Left hindlimb (tissue), 1 donor: Measurements from ENCODE around the gene MYLK4.

Source experiments
- DNase-seq: peaks from one replicate; pipeline ENCODE4 v3.0.0-alpha.2; 2018

Gene MYLK4

DNA sequence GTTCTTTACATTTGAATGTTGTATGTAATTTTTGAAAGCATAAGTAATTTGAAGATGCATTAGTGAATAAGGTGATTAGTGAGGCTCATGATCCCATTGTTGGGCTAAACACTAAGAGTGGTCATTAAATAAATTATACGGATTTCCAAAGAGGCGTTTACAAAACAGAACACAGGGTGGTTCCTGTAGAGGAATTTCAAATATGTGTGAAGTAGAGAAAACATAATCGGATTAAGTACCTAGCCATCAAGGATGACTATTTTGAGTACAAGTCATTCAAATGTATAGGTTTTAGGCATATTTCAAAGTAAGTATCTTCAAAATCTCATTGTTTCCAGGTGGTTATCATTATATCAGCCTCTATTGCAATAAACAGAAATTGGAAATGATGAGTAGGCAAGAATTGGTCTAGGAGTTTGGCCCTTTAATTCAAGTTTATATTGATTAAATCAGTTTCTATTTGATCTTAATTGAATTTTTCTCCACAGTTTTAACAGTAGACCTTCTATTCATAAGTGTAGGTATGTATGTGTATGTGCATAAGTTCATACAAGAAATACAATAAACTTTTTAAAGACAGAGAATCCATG lies 94.8 kb downstream of the MYLK4 start:
- DNase-seq = no peak

DNA sequence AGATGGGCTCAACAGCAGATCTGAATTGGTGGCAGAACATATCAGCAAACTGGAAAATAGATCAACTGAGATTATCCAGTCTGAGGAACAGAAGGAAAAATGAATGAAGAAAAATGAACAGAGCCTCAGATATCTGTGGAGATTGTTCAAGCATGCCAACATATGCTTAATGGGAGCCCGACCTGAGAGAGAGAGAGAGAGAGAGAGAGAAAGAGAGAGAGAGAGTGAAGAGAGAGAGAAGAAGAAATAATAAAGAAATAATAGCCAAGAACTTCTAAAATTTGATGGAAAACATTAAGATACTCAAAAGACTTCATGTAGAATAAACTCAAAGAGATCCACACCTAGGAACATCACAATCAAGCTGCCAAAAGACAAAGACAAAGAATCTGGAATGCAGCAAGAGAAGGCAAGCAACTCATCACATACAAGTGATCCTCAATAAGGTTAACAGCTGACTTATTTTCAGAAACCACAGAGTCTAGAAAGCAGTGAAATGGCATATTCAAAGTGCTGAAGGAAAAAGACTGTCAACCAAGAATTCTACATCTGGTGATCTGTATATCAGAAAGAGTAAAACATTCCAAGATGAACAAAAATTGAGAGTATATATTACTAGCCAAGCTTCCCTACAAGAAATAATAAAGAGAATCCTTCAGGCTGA lies 97.2 kb downstream of the MYLK4 start:
- DNase-seq = no peak

DNA sequence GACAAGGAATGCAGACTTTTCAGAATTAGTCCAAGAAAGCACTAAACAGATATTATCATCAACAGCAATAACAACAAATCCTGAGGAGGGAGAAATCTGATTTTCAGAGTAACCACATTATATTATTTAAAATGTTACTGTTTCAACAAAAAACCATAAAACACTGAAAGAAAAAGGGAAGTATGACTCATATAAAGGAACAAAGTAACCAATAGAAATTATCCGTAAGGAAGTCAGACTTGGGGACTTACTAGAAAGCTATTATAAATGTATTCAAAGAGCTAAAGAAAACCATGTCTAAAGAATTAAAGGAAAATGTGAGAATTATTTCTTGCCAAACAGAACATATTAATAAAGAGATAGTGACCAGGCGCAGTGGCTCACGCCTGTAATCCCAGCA lies 98.1 kb downstream of the MYLK4 start:
- DNase-seq = no peak

DNA sequence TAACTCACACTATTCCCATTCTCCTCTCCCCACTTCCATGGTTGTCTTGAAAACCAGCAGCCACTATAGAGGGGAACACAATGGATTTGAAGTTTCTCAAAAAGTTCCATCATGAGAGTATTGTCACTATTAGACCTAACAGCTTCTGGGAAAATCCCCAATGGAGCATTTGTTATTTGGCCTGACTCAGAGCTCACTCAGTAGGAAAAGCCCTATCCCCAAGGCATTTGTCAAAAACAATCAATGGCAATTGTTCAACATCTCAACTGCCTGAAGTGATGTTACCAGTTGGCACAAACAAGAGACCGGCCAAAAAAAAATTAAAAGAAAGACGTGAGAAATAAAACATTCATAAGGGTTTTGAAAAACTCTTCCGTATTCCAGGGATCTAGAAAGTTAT lies 98.8 kb downstream of the MYLK4 start:
- DNase-seq = no peak

DNA sequence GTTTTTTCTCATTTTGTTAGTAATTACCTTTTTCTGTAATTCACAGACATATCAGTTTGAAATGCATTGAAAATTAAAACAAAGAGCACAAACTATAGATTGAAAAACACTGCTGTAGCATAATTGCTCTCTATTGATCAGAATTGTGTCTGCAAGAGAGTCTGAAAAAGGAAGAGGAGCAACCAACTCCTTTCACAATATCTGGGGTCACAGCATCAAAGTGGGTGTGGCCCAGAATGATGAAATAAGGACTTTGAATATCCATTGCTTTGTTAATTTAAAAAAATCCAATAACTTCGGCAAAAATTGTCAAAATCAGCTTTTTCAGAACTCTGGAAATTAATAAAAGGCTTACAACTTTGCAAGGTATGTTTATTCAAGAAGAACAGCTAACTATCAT lies 99.2 kb downstream of the MYLK4 start:
- no peak for DNase-seq

DNA sequence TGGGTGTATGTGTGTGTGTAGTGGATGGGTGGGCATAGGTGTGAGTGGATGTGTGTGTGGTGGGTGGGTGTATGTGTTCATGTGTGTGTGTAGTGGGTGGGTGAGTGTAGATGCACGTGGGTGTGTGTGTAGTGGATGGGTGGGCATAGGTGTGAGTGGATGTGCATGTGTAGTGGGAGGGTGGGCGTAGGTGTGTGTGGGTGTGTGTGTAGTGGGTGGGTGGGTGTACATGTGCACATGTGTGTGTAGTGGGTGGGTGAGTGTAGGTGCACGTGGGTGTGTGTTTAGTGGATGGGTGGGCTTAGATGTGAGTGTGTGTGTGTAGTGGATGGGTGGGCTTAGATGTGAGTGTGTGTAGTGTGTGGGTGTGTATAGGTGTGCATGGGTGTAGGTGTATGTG lies 104.4 kb downstream of the MYLK4 start:
- no peak for DNase-seq

DNA sequence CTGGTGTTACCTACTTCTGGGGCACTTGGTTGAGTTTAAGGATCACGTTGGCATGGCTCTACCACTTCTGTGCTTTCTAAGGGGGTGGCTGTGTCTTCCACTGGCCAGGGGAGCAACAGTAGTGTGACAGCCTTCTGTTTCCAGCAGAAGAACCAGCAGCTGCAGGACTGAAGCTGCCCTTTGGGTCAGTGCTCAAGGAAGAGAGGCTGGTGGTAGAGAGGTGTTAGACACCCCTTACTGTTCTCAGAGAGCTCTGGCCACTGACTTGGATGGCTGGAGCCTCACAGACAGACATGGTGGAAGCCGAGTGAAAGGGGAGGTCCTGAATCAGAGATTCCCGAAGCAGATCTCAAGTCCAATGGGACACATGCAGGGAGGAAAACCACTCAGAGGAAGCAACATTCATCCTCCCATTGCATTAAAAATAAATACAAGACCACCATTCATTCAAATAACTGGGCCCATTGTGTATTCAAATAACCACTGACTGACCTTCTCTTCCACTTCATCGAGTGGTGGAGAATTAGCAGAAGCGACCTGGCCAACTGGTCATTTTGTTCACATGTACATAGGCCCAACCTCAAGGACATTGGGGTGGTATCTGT lies 106.7 kb downstream of the MYLK4 start:
- no peak for DNase-seq

DNA sequence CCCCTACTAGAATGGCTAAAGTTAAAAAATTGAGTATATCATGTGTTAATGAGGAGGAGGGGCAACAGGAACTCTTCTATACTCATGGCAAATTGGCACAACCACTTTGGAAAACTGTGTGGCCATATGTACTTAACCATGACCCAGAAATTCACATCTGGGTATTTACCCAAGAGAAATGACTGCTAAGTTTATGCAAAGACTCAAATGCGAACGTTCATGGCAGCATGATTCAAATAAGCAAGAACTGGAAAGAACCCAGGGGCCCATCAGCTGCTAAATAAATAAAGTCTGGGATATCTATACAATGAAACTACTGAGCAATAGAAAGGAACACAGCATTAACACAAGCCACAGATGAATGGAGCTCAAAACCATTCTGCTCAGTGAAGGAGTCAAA lies 107.6 kb downstream of the MYLK4 start:
- no peak for DNase-seq

DNA sequence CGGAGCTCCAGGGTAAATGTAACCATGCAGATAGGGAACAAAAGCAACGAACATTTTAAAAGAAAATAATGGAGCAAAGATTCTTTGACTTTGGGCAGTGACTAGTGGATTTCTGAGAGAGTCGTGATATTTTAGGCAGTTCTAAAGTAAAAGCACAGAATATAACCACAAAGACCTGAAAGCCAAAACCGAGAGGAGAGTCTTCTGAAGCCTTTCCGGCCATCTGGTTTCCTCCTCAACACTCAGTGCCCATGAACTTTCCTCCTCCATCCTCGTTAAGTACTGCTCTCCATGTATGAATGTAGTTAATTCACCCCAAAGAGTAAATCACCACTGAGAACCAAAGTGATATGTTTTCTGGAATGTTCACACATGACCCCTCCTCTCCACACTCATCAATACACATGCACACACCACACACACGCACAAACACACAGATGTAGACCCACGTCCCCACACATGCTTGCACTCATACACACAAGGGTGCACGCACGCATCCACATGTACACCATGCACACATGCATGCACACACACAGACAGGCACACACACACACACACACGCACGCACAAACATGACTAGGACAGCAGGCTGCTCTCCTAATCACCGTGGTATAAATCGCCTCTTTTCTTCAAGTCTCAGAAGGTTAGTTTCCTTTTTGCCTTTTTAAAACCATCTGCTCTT lies 109.5 kb downstream of the MYLK4 start:
- DNase-seq = no peak

DNA sequence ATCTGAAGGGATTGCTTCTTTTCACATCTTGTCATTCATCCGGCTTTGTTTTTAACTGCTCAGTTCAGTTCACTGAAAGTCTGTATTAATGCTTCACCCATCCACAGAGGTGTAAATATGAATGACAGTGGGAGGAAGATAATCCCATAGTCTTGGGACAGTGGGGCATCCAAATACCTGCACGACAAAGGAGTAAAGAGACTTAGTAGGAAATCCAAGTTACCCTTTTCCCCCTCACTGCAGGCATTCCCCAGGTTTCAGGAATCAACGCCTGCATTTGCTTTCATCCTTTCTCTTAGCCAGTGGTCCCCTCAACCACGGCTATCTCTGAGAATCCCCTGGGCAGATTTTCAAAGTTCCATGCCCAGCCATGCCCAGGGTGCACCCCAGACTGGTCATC lies 110.2 kb downstream of the MYLK4 start:
- DNase-seq = no peak

DNA sequence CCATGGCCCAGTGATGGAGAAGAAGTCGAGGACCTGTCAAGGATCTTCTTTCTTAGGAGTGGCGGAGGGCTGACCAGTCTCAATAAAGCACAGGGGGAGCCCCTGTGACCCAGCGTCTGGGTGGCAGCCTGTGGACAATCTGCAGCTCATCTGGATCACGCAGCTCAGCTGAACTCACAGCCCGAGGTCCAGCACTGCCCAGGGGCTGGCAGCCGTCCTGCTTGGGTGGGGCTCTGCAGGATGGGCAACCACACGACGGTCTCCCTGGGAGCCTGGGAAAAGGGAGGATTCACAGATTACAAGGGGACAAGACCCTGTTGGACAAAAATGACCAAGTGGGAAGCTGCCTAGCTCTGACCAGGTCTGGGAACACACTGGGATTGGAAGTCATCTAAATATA lies 110.8 kb downstream of the MYLK4 start:
- peak; percentile 66 for DNase-seq

DNA sequence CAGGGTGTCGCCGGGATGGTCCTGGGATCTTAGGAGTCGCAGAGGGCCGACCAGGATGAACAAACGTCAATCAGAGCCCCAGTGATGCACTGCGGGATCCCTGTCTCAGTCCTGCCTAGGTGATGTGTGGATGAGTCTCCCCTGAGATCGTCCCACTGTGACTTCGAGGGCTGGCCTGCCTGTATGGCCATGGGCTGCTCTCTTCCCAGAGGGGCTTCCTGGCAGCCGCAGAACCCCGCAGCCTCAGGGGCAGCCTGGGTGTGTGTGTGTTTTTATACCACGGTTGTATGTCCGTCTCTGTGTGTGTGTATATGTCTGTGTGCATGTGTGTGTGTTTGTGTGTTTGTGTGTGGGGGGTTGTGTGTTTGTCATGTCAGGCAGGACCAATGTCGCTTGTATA lies 111.6 kb downstream of the MYLK4 start:
- DNase-seq = no peak

DNA sequence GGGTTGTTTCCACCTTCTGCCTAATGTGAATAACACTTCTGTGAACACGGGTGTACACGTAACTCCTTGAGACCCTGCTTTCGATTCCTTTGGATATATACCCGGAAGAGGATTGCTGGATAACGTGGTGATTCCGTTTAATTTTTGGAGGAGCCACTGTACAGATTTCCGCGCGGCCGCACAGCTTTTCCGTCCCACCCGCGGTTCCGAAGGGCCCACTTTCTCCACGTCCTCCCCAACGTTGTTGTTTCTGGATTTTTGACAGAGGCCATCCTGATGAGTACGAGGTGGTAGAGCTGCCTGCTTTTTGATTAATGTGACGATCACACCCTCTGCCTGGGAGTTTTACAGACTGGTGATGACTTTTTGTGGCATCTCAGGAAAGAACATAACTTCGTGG lies 114.0 kb downstream of the MYLK4 start:
- no peak for DNase-seq

DNA sequence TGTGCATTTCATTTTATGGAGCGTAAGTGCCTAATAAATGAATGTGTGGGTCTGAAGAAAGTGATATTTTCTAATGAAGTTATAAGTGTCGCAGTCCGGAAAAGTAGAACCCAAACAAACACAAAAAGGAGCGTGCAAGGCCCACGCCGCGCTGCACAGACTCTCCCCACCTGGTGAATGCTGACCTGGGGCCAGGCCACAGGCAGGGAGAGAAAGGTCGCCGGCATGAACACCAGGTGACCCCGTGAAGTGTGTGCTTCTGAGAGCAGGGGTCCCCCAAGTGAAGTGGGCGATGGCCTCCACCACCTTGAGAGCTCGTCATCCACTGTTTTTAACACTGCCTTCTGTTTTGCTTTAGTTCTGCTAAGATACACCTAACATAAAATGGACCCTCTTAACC lies 114.8 kb downstream of the MYLK4 start:
- no peak for DNase-seq

DNA sequence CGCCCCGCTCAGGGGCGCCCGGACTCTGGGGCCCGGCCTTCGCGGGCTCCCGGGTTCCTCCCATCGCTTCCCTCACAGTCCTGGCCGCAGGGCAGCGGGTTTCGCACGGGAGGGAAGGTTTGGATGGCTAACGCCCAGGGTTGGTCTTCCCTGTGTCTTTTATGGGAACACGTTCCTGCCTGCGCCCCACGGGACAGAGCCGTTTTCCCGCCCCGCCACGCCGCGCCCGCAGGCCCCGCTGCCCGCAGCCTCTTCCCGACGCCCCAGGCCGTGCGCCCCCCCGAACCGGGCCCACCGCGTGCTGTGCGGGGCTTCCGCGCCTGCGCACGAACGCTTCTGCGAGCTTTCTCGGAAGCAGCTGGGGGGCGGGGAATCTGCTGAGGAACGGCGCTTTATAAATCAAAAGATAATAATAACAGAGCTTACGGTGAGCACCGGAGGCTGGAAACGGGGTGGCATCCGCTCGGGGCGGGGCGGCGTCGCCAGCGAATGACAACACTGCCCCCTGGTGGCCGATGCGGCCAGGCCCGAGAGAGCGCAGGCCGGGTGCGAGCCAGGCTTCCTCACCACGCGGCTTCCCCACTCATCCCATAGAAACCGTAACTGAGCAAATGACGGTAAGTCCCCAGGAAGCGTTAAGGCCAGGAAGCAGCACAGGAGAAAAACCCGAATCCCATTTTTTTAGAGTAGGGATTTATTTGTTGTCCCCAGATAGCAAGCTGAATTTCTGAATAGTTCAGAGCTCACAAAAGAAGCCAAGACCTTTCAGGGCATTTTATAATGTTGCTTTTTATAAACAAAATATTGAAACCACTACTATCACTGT lies 116.4 kb downstream of the MYLK4 start:
- DNase-seq = peak; percentile 93

DNA sequence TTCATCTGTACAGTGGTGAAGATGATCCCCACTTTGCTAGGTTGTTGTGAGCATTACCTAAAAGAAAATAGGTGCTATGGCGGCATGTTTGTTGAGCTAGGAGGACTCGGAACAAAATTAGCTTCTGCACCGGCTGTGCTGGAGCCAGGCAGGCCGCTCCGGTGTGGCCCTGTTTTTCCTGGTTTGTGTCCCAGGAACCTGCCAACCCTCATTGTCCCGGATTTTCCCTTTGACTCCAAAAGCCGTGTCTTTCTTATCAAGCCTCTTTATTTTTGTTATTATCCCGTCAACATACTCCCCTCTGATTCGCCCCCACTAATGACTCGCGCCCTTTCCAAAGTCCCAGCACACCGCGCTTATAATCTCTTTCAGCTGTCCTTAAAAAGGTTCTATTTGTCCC lies 117.0 kb downstream of the MYLK4 start:
- DNase-seq = no peak

DNA sequence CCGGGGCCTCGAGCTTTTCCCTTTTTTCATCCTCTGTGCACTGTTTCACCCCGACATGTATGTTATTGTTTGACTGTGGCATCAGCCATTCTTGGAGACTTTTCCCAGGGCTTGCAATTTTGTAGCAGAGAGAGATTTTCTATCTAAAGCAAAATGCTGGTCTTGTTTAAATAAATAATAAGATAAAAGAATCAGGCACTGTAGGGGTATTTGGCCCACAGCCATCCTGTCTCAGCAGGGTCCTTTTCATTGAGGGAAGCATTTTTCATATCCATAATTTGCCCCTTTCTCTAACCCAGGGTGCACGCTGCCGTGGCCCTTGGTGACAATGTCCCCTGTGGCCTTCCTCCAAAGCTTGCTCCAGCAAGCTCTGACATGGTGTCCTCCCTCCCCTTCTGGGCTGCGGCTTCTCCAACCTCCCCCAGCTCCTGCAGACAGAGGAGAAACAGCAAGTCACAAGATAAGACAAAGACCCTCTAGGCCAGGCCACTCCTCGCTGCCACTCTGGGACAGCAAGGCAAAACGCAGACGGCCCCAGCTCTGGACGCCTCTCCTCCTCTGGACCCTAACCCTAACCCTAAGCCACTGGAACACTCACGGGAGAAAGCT lies 117.6 kb downstream of the MYLK4 start:
- DNase-seq = no peak

DNA sequence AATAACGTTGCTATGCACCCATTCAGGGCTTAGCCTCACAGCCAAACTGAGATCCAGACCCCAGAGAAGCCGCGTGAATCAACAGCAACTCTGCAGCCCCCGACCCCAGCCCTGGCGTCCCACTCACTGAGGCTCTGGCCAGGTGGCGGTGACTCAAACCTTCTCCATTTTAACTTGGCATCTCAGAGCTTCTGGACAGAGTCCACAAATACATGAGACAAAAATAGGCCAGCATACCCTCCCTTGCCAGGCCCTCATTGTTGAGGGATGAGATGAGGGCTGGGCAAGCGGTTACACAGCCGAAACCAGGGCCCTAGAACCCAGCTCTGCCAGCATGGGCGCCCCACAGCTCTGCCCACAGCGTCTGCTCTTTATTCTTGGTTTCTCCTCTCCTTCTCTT lies 118.4 kb downstream of the MYLK4 start:
- DNase-seq = peak; percentile 59

DNA sequence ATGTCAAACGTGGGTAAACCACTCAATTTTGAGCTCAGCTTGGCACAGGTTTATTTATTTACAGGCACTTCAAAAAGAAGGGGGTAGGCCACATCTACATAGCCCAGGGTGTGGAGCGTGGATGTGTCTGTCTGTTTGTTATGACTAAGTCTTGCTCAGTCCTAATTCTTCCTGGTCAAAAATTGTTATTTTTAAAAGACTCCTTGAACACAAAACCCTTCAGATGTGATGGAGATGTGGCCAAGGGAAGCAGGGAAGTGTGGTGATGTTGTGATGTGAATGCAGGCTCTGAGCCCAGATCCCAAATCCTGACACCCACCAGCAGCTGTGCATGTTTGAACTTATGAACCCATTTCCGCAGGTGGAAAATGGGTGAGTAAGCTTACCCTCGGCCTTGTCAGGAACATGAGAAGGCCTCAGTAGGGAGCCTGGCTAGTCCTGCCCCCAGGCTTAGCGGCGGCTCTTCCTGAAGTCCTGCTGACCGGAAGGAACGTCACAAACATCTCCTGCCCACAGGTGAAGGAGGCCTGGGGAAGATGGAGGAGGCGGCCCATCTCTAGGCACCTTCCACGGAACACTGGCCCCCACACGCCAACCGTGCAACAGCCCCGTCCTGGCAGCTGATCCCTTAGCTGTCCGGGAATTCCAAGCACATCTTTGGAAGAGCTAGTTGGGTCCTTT lies 119.7 kb downstream of the MYLK4 start:
- DNase-seq = no peak

DNA sequence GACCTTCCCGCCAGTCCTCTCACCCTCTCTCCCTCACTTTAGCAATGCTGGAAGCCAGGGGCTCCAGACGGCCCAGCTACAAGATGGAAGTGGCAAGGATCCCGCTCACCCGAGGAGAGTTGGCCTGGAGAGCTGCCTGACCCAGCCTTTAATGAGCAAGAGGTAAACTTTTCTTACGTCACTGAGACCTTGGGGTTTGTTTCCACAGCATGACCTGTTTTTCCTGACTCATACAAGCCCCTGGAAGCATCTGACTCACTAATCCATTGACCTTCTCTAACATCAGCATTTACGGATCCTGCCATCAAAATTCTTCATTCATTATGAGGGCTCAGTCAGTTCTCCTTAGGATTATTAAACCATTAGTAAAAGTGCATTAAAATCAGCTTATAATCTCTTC lies 120.4 kb downstream of the MYLK4 start:
- DNase-seq = no peak

DNA sequence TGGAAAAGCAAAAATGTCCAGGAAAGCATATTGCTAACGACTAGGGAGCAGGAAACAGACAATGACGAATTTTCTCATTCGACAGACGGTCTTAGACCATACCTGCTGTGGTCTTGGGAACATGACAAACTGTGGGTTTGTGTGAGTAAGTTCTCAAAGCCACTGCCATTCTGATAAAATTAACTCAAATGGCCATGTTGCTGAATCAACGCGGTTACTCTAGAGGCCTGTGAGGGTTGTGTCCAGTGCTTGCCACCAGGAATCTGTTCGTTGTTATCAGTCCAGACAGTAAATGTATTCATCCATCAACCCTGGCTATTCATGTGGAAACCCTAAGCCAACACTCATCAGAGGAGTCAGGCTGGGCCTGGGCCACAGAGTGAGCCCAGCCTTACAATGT lies 124.3 kb downstream of the MYLK4 start:
- no peak for DNase-seq

DNA sequence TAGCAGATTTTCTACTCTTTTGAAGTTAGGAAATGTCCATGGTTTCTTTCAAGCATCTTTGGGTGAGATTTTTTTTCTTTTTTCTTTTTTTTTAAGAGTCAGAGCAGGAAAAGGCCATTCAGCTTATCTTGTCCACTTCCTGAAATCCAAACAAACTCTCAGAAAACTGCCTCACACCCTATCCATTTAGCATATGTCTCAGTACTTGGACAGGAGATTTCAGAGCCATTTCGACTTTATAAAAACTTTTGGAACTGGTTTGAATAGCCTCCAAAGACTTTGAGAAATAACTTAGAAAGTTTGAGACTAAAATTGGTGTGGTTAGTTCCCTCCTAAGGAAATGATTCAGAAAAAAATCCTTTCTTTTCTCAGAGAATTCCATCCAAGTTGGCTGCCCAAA lies 125.1 kb downstream of the MYLK4 start:
- DNase-seq = no peak
